GM03348 (cell line): Measurements from ENCODE around the gene KIF1A.
"Not testable (repeated sequence)": the region's sequence is repeated elsewhere in the genome, so short reads cannot be mapped to it uniquely, and the experiment has no call there.

Experiments used
- DNase-seq: peaks from one replicate; pipeline ENCODE4 v3.0.0; 2012; ENCODE audit warnings: low spot score

KIF1A gene

DNA sequence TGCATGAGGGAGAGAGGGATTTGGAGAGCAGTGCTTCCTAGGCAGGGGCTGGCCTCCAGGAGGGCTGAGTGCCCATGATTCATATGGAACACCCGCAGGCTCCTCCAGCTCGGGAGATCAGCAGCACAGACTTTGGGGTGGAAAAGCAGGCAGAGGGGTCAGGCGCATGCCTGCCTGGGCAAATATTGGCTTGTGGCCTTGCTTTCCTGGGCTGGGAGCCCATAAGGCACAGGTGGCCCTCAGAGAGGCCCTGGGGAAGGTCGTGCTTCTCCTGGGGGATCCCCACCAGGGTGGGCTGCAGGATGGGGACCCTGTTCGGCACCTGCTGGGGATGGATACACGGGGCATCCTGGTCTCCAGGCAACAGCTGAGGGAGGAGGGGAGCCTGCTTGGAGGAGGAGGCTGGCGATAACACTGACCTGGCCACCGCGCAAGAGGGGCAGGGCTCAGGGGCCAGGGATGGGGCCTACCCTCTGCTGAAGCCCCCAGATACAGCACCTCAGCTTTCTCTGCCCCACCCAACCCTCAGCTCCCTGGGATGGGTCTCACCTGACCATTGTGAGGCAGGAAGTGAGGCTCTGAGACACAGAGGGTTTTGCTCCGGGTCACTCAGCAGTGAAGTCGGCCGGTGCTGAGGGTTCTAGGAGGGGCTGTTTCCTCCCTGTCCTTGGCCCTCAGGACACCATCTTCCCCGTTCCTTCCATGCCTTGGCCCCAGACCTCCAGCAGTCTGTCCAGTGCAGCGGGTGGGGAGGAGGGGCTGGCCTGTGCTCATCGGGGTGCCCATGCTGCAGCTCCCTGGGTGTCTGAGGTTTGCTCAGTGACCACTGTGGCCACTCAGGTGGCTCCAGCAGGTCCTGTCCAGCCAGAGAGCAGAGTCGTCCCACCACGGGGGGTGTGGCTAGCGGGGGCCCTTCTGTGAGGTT, 116.3 kb downstream of the KIF1A start:
- DNase-seq = no peak

DNA sequence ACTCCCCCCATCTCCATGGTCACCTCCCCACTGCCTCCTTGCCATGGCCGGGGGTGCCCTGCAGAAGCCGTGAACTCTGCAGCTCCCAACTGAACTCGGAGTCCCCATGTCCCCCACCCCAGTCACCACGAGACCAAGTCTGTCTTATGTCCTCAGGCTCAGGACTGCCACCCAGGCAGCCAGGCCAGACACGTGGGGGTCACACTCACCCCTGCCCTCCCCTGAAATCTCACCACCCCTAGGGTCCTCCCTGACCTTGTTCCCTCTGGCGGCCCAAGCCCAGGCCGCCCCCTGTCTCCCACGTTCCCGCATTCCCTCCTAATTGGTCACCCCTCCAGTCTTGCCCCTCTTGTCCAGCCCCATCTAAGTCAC, 117.4 kb downstream of the KIF1A start:
- no peak for DNase-seq

DNA sequence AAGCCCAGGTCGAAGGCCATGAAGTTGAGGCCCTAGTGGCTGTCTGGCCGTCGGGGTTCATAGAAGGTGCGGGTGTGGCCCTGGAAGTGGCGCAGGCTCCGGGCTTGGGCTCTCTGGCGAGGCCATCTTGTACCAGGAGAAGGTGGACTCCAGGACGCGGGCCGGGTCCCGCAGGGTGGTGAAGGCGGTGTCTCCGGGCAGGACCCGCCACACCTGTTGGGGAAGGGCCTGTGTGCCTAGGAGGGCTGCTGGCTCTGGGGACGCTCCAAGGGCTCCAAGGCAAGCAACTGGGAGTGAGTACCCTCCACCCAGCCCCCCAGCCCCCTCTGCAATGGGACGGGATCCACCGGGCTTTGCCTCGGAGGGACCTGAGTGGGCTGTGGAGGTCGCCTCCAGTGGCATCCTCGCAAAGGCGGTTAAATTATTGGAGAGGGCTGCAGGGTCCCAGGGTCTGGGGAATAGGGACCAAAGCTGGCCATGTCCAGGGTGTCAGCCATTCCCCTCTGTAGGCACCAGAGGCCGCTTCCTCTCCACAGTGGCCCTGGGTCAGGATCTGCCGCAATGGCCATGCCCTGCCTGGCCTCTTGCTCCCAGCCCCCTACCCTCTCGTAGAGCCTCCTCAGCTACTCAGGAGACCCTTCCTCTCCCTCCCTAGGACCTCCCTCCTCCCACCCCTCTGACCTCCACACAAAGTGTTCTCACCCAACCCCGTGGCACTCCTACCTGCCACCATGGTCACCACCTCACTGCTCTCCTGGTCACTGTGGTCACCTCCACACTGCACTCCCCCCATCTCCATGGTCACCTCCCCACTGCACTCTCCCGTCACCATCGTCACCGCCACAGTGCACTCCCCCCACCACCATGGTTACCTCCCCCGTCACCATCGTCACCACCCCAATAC, 118.0 kb downstream of the KIF1A start:
- DNase-seq = no peak

DNA sequence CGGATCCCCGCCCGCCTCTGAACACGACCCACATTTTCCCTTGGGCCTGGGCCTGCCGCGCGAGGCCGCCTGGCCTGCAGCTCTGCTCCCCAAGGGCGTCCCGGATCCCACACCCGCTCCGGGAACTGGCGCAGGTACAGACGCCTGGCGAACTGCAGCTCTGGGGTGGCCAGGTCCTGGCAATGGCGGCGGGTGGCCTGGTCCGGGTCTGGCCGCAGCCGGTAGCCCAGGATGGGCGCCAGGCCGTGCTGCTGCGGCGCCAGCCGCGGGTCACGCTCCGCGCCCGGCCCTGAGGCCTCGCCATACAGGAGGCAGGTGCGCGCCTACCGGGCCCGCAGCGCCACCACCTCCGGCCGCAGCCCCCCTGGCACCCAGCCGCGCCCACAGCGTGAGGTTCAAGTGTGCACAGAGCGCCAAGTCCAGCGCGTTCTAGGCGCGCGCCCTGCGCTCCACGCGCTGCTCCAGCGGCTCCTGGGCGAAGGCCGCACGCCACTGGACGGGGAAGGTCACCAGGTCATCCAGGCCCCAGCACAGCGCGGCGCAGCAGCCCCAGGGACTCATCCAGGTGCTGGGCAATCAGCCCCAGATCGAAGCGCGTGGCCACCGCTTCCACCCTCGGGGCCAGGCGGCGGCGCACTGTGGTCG, 118.8 kb downstream of the KIF1A start:
- DNase-seq = no peak

DNA sequence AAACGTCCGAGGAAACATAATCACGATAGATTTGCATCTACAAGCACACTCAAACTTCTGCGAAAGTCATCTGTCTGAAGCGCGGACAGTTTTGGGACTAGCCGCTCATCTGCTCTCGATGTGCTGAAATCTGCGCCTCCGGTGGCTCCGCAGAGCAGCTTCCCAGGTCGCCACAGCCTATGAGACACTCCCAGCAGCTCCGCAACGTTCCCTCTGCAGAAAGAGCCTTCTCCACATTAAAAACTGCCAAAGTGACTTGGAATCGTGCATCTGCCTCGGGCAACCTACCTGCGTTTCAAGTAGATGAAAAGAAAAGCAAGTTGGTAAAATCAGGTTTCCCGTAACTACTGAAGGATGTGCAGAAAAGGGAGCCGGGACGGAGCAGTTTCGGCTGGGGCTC, 119.4 kb downstream of the KIF1A start:
- not testable (repeated sequence) for DNase-seq

DNA sequence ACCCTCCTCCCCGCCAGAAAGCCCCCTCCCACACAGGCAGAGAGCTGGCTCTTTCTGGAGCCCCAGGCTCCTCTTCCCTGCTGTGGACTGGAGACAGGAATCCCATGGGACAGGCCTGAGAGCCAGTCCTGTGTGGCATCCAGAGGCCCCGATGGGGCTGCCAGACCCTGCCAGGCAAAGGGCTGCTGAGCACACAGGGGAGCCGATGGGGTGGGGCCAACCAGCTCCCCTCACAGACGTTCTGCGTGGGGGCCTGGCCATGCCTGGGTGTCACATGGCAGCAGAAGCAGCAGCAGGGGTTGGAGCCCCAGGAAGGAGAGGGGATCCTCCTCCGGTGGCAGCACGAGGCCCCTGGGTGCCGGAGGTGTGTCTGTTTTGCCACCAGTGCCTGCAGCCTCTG, 120.2 kb downstream of the KIF1A start:
- not testable (repeated sequence) for DNase-seq

DNA sequence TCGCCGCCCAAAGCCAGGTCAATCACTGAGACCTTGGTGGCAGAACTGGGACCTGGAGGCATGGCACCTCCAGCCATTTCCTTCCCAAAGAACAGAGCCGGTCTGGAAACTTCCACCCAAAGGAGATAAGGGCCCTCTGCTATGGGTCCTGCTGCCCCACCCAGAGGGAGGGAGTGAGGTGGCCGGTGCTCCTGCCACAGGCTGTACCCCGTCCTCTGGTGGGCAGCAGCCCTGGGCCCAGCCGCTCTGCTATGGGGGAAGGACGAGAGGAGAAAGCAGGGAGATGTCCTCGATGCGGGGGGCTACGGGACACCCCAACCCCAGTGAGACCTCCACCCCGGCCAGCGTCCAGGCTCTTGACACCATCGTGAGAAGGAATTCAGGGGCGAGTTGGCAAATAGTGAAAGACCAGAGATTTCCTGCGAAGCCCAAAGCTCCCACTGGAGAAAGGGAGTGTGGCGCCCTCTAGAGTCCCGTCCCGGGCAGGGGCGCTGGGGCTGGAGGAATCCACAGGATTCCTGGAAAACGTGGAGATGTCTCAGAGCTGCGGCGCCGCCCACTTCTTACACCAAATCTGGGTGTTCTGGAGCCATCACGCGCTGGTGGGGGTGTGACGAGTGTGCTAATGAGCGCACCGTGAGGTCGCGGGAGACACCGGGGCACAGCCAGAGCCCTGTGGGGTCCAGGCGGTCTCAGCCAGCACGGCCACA, 121.0 kb downstream of the KIF1A start:
- not testable (repeated sequence) for DNase-seq

DNA sequence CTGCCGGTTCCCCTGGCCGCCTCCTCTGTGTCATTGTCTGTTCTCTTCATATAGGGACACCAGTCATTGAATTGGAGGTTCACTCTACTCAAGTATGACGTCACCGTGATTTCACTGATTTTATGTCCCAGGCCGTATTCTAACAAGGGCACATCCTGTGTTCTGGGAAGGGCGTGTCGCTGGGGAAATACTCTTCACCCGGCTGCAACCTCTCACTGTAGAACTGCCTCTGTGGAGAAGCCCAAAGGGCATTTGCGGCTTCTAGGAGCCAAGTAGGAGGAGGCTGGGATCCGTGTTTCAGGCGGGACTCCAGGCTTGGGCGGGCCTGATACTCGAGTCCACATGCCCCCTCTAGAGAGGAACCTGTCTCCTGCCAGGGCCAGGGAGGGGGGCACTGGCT, 123.5 kb downstream of the KIF1A start:
- DNase-seq = not testable (repeated sequence)

DNA sequence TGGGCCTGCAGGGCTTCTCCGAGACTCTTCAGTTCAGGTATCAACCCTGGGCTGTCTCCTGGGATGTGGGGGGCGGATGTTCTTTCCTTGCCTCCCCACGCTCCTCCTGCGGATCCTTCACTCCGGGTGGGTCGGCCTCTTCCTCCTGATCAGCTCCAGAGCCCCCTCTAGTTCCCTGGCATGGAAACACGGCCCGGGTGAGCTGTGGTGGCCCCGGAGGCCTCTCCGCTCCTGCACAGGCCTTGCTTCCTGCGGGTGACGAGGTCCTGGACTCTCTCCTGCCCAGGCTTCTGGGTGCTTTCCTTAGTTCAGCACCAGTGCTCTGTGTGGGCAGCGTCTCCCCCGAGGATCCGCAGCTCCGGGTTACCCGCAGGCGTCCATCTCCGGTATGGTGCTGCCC, 124.4 kb downstream of the KIF1A start:
- not testable (repeated sequence) for DNase-seq

DNA sequence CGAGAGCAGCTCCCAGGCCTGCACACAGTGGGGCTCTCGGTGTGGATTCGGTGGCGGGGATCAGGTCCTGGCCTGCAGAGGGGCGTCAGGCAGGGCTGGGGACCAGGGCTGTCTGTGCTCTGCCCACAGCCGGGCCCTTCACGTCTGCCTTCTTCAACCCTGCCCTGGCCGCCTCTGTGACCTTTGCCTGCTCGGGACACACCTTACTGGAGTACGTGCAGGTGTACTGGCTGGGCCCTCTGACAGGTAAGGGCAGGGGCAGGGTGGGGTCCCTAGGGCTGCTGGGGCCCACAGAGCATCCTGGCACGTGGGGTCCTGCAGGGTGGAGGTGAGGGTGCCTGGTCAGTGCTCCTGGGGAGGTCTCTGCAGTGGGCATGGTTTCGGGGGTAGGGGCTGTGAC, 125.7 kb downstream of the KIF1A start:
- DNase-seq = not testable (repeated sequence)

DNA sequence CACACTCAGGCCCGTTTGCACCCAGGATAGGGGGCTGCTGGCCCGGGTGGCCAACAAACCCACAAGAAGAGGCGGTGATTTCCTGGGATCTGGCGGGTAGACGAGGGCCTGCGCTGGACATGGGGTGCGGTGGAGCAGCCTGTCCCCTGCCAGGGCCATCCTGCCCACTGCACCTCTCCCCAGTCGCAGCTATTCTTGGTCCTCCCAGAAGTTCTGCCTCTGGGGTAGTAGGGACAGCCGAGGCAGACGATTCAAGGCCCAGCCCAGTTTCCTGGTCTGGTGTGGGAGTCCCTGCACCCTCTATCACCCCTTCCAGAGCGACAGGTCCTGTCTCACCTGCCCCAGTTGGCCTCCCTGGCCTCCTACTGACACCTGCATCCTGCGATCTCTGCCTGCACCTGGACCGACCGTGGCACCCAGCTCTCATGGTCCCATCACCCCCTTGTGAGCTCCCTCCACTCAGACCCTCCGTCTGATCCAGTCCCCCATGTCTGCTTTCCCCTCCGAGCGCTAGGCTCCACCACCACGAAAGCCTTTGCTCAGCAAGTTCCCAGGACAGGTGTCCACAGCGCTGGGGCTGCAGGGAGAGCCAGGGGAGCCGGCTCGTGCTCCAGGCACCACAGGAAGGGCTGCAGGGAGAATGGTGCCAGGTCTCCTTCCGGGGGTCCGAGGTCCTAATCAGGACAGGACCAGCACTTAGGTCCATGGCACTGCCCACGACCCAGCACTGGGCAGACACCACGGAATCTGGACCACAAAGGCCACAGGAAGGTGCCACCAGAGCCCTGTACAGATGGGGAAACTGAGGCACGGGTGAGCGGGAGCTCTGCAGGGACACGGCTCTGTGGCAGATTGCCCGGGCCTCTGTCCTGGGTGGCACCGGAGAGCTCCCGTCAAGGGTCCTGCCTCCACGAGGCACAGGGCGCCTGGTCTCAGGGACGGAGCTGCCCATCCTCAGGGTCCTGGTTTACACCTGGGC, 127.1 kb downstream of the KIF1A start:
- DNase-seq = not testable (repeated sequence)

DNA sequence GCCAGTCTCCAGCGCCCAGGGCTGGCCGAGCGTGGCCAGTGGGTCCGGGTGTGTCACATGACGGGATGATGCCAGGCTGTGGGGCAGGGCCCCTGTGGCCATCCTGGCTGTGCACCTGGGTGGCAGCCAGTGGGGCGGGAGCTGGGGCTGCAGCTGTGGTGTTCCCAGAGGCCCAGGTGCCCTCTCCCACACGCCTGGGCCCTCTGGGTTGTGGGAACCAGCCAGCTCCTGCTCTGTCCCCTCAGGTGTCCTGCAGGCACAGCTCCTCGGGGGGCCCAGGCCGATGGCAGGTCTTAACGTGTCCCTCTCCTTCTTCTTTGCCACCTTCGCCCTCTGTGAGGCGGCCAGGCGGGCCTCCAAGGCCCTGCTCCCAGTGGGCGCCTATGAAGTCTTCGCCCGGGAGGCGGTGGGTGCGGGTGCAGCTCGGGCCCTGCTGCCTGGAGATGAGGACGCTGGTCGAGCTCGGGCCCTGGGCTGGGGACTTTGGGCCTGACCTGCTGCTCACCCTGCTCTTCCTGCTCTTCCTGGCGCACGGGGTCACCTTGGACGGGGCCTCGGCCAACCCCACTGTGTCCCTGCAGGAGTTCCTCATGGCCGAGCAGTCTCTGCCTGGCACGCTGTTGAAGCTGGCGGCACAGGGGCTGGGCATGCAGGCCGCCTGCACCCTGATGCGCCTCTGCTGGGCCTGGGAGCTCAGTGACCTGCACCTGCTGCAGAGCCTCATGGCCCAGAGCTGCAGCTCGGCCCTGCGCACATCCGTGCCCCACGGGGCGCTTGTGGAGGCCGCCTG, 128.2 kb downstream of the KIF1A start, which contains the start of gene AQP12A:
AQP12A (plus strand) TSS at position 236 of the 790 bp plus-strand sequence; CDS start at position 284, 48 bp downstream.
- DNase-seq = not testable (repeated sequence)

DNA sequence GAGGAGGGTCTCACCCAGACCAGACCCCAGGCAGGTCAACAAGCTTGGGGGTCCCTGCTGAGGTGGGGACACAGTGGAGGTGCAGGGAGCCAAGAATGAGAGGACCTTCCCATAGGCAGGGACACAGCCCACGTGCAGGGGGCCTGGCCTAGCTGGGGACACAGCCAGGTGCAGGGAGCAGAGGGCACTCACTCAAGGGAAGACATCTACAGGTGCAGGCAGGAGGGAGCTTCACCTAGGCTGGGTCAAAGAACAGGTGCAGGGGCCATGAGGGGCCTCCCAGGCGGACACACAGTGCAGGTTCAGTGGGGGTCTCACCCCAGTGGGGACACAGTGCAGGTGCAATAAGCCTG, 129.0 kb downstream of the KIF1A start:
- not testable (repeated sequence) for DNase-seq

DNA sequence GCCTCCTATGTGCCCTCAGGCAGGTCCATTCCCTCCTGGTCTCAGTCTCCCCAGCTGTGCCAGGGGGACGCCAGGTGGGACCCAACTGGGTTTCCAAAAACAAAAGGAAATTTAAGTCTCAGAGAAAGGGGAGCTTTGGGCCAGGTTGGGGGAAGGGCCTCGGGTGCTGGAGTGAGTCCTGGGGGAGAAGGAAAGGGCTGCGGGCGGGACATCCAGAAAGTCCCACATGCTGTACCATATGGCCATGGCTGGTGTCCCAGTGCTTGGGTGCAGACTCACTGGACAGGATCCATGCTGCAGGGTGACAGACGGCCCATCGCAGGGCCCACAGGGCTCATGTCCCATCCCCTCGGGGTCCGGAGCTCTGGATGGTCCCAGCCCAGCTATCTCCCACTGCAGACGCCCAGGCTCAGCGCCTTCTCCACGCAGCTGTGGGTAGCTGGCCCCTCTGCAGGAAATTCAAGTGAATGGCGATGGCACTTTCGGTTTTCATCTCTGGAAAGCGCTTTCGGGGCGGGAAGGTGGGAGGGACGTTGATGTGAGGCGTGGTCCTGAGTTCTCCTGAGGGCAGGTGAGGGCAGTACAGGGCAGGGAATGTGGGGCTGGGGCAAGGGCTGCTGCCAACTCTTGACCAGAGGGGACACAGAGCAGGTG, 129.5 kb downstream of the KIF1A start:
- not testable (repeated sequence) for DNase-seq

DNA sequence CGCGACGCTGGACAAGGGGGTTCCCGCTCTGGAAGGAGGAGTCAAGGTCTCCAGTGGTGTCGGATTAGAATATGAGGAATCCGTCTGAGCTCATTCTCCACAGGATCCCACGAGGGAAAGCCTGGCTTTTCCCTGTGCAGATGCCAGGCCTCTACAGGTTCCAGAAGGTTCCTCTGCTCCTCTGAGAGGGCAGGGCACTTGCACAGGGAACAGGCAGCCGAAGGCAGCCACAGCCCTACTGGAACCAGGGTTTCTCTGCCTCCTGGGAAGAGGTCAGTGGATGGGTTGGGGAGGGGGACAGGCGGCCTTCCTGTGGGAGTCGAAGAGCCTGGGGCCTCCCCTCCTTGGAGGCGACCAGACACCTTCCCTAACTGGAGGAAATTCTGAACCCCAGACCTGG, 130.0 kb downstream of the KIF1A start:
- no peak for DNase-seq

DNA sequence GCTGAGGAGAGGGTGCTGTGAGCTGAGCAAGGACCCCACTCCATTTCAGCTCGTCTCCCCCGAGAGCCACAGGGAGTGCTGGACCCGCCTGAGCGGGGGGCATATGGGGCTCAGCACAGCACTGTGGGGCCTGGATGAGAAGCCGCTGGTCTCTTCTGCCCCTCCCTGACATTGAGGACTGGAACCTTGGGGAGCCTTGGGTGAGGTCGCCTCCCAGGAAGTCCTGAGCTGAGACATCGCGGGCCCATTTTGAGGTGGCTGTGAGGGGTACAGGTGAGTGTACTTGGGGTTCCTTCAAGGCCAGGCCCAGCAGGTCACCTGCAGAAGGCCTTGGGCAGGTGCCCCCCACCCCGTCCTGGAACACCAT, 131.5 kb downstream of the KIF1A start:
- DNase-seq = no peak

DNA sequence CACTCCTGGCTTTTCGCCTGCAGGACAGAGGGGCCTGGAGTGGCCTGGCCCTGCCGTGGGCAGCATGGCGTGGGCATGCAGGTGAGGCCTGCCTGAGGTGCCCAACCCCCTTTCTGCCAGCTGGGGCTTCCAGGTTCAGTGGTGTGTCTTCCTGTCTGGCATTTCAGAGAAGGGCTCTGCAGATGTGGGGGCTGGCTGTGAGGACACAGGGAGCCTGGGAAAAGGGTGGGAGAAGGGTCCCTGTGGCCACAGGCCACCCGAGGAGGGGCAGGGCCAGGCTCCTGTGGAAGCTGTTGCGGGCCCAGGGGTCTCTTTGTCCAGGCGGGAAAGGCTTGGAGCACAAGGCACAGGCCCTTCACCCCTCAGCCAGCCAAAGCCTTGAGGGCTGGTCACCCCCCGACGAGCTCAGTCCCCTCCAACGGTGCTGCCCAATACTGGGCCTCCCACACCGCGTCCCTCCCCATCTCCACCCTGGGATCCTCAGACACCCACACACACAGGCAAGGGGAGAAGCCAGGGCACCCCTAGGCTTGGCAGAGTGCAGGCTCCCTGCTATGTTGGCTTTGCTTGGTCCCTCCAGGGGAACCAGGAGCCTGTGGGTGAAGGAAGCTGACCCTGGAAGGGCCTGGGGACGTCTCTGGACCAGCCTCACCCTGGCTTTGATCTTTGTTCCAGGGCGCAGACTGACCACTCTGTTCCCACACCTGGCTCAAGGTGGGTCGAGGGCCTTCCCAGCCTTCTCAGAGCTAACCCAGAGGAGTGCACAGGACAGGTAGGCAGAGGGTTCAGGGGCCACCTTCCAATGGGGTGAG, 132.1 kb downstream of the KIF1A start:
- DNase-seq = no peak

DNA sequence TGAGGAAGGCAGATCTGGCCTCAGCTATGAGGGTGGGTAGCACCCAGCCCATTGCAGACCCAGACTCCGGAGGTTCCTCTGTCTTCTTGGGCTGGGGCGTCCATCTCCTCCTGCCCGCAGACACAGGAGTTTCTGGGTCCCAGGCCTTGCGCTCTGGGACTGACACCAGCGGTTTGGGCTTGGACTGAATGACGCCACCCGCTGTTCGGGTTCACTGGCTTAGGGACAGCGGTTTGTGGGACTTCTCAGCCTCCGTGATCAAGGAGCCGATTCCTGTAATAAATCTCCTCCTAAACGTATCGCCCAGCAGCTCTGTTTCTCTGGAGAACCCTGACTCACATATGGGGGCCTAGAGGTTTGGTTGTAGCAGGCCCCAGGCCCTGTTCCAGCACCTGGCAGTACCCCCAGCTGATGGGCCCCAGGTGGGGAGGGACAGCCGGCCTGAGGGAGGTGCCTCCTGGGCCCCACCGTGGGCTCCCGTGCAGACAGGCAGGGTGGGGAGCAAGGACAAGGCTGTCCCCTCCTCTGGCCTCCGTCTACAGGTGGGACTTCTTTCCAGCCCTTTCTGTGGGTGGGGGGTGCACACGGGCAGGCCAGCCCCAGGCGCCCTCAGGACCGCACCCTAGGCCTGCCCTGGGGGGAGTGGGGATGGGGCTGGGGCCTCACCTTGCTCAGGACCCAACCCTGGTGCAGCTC, 132.8 kb downstream of the KIF1A start:
- DNase-seq = no peak
